Transverse colon (tissue), 4 donors: ENCODE results near the gene ABHD16B. TPM values are rescaled to one million over a fixed set of nuclear protein-coding genes. Genes with fewer than 3 reads are reported as not detected.
"Not testable (repeated sequence)": the region's sequence is repeated elsewhere in the genome, so short reads cannot be mapped to it uniquely, and the experiment has no call there.

Experiments
- DNase-seq: peaks from one replicate; pipeline ENCODE4 v3.0.0-alpha.2; 2019
- H3K27ac ChIP-seq, 4 donors: fragments of 200-600 bp; sonication (generic); 2 replicates each; pipeline ENCODE4 v1.5.1; 2016 to 2018; ENCODE audit warnings: inconsistent platforms in 4 of 4
- H3K27me3 ChIP-seq: fragments of 200-600 bp; sonication (generic); 2 replicates; pipeline ENCODE4 v1.5.1; 2017; ENCODE audit warnings: inconsistent platforms
- H3K36me3 ChIP-seq, 4 donors: fragments of 200-600 bp; sonication (generic); 2 replicates each; pipeline ENCODE4 v1.5.1; 2017 to 2019; ENCODE audit warnings: inconsistent platforms in 4 of 4
- H3K4me1 ChIP-seq, 4 donors: fragments of 200-600 bp; sonication (generic); 2 replicates each; pipeline ENCODE4 v1.5.1; 2017 to 2020; ENCODE audit warnings: inconsistent platforms in 4 of 4
- H3K4me3 ChIP-seq, 4 donors: fragments of 200-600 bp; sonication (generic); 1 replicate in 1 of 4; 2 replicates in 3 of 4; pipeline versions ENCODE4 v1.5.1 to v1.6.1; 2017 to 2019; ENCODE audit warnings: inconsistent platforms in 4 of 4
- H3K9me3 ChIP-seq, 2 donors: fragments of 200-600 bp; sonication (generic); 2 replicates each; pipeline ENCODE4 v1.5.1; 2017 to 2019; ENCODE audit warnings: inconsistent platforms in 2 of 2
- CTCF ChIP-seq, 5 experiments: fragments of 200-600 bp in 3 of 5; fragments of 450-650 bp in 2 of 5; sonication (generic) in 3 of 5; IDR thresholded peaks; 1 replicate in 2 of 5; 2 replicates in 3 of 5; pipeline ENCODE4 v1.5.1; 2016 to 2017; ENCODE audit warnings: antibody characterized with exemption in 5 of 5, inconsistent platforms in 3 of 5, mild to moderate bottlenecking in 2 of 5, moderate library complexity in 1 of 5
- EP300 ChIP-seq: sonication (generic); formaldehyde crosslinking; IDR thresholded peaks from one replicate; pipeline ENCODE4 v1.6.1; 2017; ENCODE audit warnings: antibody characterized with exemption, low read depth
- POLR2A ChIP-seq: fragments of 450-650 bp; IDR thresholded peaks from one replicate; pipeline ENCODE4 v1.6.1; 2016; ENCODE audit warnings: antibody characterized with exemption, mild to moderate bottlenecking, moderate library complexity
- POLR2AphosphoS5 ChIP-seq, 3 donors: sonication (generic); formaldehyde crosslinking; IDR thresholded peaks; one replicate each; pipeline ENCODE4 v1.6.1; 2016; ENCODE audit warnings: antibody characterized with exemption in 3 of 3
- WGBS, 2 donors: methylation state at CpG; one replicate each; pipeline ENCODE4 v1.1.5; 2018; ENCODE audit warnings: low coverage in 1 of 2; 5-methylcytosine and 5-hydroxymethylcytosine counted together
- in situ Hi-C, 4 donors: fragments of 200-750 bp; cut with MboI; loops; one replicate each; pipeline versions ENCODE4 v1.15.0 to v1.15.1; 2017; ENCODE audit warnings: low sequenced_read_pairs in 3 of 4, low pct_ligation_motif_present in 1 of 4, low pct_unique_long_range_greater_than_20kb in 1 of 4
- intact Hi-C: fragments of 100-400 bp; cut with DNase I; formaldehyde crosslinking; loops from one replicate; pipeline ENCODE4 v1.15.1; 2023; ENCODE audit warnings: low total_unique reads
- total RNA-seq, 4 donors: library from RNA; depleted of rRNA; stranded (reverse); fragments of >200 nt; gene quantifications; one replicate each; pipeline ENCODE4 v1.1.0, GENCODE V29; 2016

Gene ABHD16B
- total RNA-seq, 4 donors from 2014 or later, result not detected

- H3K9me3 ChIP-seq, result no peaks in the 10 kb centered on the region
- in situ Hi-C loops, result no loop called here
- no peak for DNase-seq
- peaks cover 5 to 17% (median 7%) of the 10 kb centered on the region in 4 donors for H3K4me1 ChIP-seq
- 68% methylated on average over 27 of the region's 28 CpGs; no CpG with 5 or more reads in 1 of the 2 donors for WGBS, 2 donors
- intact Hi-C loops, result no loop called here
- no peaks in the 10 kb centered on the region for H3K36me3 ChIP-seq
- H3K4me3 ChIP-seq, result no peak overlapping the region
- peak overlapping the region in 3 of 4 donors; percentile 10 to 32 (median 25) for H3K27ac ChIP-seq
- peaks cover 56% of the 10 kb centered on the region for H3K27me3 ChIP-seq
- TF ChIP-seq POLR2AphosphoS5 (IDR thresholded peaks at IDR 0.05) (no peak), EP300 (no peak), CTCF (IDR thresholded peaks at IDR 0.05) (no peak), POLR2A (no peak)
Observed at GRCh38 chr20:63848003-63848911, 13.0 kb upstream of the ABHD16B start.

- Histone ChIP-seq H3K4me1 (peaks cover 20 to 42% (median 25%) of the 10 kb centered on the region in 4 donors), H3K27ac (no peak overlapping the region), H3K36me3 (no peaks in the 10 kb centered on the region), H3K27me3 (peaks cover 57% of the 10 kb centered on the region), H3K9me3 (no peaks in the 10 kb centered on the region), H3K4me3 (no peak overlapping the region)
- intact Hi-C loops, result no loop called here
- in situ Hi-C loops, result no loop called here
- peak; percentile 63 for DNase-seq
- TF ChIP-seq POLR2AphosphoS5 (IDR thresholded peaks at IDR 0.05) (no peak), CTCF (IDR thresholded peaks at IDR 0.05) (no peak), EP300 (no peak), POLR2A (no peak)
- WGBS, 2 donors, result 67 to 70% methylated on average over 7 to 27 of the region's 27 CpGs
Observed at GRCh38 chr20:63850689-63851547, 10.4 kb upstream of the ABHD16B start.

- H3K4me3 ChIP-seq, H3K9me3 ChIP-seq, in situ Hi-C loops, H3K36me3 ChIP-seq, intact Hi-C loops, H3K27ac ChIP-seq, DNase-seq: not testable (repeated sequence)
- Histone ChIP-seq H3K27me3 (peaks cover 57% of the 10 kb centered on the region), H3K4me1 (peaks cover 15 to 37% (median 19%) of the 10 kb centered on the region in 4 donors)
- 82 to 84% methylated on average over 5 to 14 of the region's 14 CpGs for WGBS, 2 donors
Observed at GRCh38 chr20:63851548-63851943, 9.8 kb upstream of the ABHD16B start.

- peaks cover 62% of the 10 kb centered on the region for H3K27me3 ChIP-seq
- intact Hi-C loops, H3K36me3 ChIP-seq, DNase-seq, H3K4me3 ChIP-seq, in situ Hi-C loops, H3K9me3 ChIP-seq: not testable (repeated sequence)
- 40 to 64% methylated on average over 1 to 4 of the region's 4 CpGs for WGBS, 2 donors
- H3K4me1 ChIP-seq, result peaks cover 18 to 38% (median 23%) of the 10 kb centered on the region in 4 donors
- peak overlapping the region; percentile 45 to 71 (median 54) for H3K27ac ChIP-seq
Observed at GRCh38 chr20:63853733-63854068, 7.6 kb upstream of the ABHD16B start.
